Hepatocyte (in vitro differentiated cells): ENCODE results near the gene CFAP410. TPM values are rescaled to one million over a fixed set of nuclear protein-coding genes. Genes with fewer than 3 reads are reported as not detected.

ENCODE experiments used
- DNase-seq: peaks from one replicate; pipeline ENCODE4 v3.0.0-alpha.2; 2016; ENCODE audit warnings: low spot score
- H2AFZ ChIP-seq: fragments of 200-600 bp; sonication (generic); 2 replicates; pipeline ENCODE4 v1.6.0; 2016; ENCODE audit warnings: antibody characterized with exemption, mild to moderate bottlenecking
- H3K27ac ChIP-seq: fragments of 200-600 bp; sonication (generic); 2 replicates; pipeline ENCODE4 v1.5.1; 2016; ENCODE audit warnings: mild to moderate bottlenecking
- H3K27me3 ChIP-seq: fragments of 200-600 bp; sonication (generic); 2 replicates; pipeline ENCODE4 v1.6.1; 2016
- H3K36me3 ChIP-seq: fragments of 200-600 bp; sonication (generic); replicated peaks from 2 replicates; pipeline ENCODE4 v1.5.1; 2016; ENCODE audit warnings: low read depth; ENCODE audit not compliant: insufficient read depth
- H3K4me1 ChIP-seq: fragments of 200-600 bp; sonication (generic); 2 replicates; pipeline ENCODE4 v1.5.1; 2016; ENCODE audit warnings: mild to moderate bottlenecking, moderate library complexity; ENCODE audit not compliant: insufficient read depth
- H3K4me2 ChIP-seq: fragments of 200-600 bp; sonication (generic); 2 replicates; pipeline ENCODE4 v1.6.0; 2016
- H3K4me3 ChIP-seq: fragments of 200-600 bp; sonication (generic); 2 replicates; pipeline ENCODE4 v1.5.1; 2016; ENCODE audit warnings: mild to moderate bottlenecking
- H3K79me2 ChIP-seq: fragments of 200-600 bp; sonication (generic); 2 replicates; pipeline ENCODE4 v1.6.0; 2017; ENCODE audit warnings: mild to moderate bottlenecking
- H3K9me2 ChIP-seq: fragments of 200-600 bp; sonication (generic); replicated peaks from 2 replicates; pipeline ENCODE4 v1.6.0; 2017; ENCODE audit warnings: mild to moderate bottlenecking; ENCODE audit not compliant: insufficient read depth
- H3K9me3 ChIP-seq: fragments of 200-600 bp; sonication (generic); 2 replicates; pipeline ENCODE4 v1.5.1; 2016; ENCODE audit warnings: low read depth, mild to moderate bottlenecking
- H4K20me1 ChIP-seq: fragments of 200-600 bp; sonication (generic); 2 replicates; pipeline ENCODE4 v1.6.0; 2016; ENCODE audit warnings: mild to moderate bottlenecking; ENCODE audit not compliant: insufficient read depth, poor library complexity, severe bottlenecking
- CTCF ChIP-seq: fragments of 200-600 bp; sonication (generic); IDR thresholded peaks from 2 replicates; pipeline ENCODE4 v1.5.1; 2016; ENCODE audit warnings: antibody characterized with exemption, mild to moderate bottlenecking; ENCODE audit not compliant: poor library complexity
- EZH2 ChIP-seq: fragments of 200-600 bp; sonication (generic); IDR thresholded peaks from 2 replicates; pipeline ENCODE4 v1.6.1; 2016; ENCODE audit warnings: antibody characterized with exemption, mild to moderate bottlenecking, borderline replicate concordance
- EZH2phosphoT487 ChIP-seq: fragments of 200-600 bp; sonication (generic); IDR thresholded peaks from one replicate; pipeline ENCODE4 v1.6.1; 2018; ENCODE audit warnings: antibody characterized with exemption, mild to moderate bottlenecking, low read depth, moderate library complexity; ENCODE audit not compliant: unreplicated experiment, severe bottlenecking
- WGBS: methylation state at CpG from one replicate; pipeline ENCODE4 v1.1.6; 2016; ENCODE audit warnings: low lambda C conversion rate; ENCODE audit errors: missing lambda C conversion rate; 5-methylcytosine and 5-hydroxymethylcytosine counted together
- polyA plus RNA-seq: library from polyadenylated mRNA; unstranded; fragments of >200 nt; fragmentation: Nextera tagmentation; extraction: Ambion mirVana; gene quantifications from 2 replicates; pipeline ENCODE4 v1.2.1, GENCODE V29; 2016
- total RNA-seq: library from RNA; depleted of rRNA; stranded (reverse); fragments of >200 nt; gene quantifications from 2 replicates; pipeline ENCODE4 v1.2.3, GENCODE V29; 2014

The CFAP410 gene
- total and polyA plus RNA-seq, 2 experiments from 2014 or later, result 17.1 to 33.6 TPM

DNA sequence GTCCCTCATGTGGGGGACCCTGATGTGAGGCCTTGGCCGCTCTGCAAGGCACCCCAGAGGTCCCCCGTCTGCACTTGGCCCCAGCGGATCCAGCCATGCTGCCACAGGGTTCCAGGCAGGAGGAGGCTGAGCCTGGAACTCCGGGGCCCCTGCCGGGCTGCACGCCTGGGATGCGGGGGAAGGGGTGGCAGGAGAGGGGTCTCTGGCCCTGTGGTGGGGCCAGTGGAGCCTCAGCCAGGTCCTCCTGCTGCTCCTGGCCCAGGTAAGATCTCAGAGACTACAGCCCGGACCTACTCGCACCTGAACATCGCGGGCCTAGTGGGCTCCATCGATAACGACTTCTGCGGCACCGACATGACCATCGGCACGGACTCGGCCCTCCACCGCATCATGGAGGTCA is 26.5 kb downstream of the CFAP410 start:
- H3K79me2 ChIP-seq, result no peaks in the 10 kb centered on the region
- no peaks in the 10 kb centered on the region for H4K20me1 ChIP-seq
- 96% methylated on average over 18 of the region's 19 CpGs for WGBS
- no peak overlapping the region for H3K27ac ChIP-seq
- H2AFZ ChIP-seq, result no peak overlapping the region
- H3K4me2 ChIP-seq, result no peak overlapping the region
- H3K9me3 ChIP-seq, result no peaks in the 10 kb centered on the region
- no peaks in the 10 kb centered on the region for H3K36me3 ChIP-seq
- no peak for TF ChIP-seq EZH2
- TF ChIP-seq EZH2phosphoT487, result no peak
- TF ChIP-seq CTCF, result no peak
- no peaks in the 10 kb centered on the region for H3K9me2 ChIP-seq
- no peak overlapping the region for H3K4me3 ChIP-seq
- DNase-seq, result no peak
- H3K27me3 ChIP-seq, result no peaks in the 10 kb centered on the region
- H3K4me1 ChIP-seq, result no peaks in the 10 kb centered on the region

- H3K79me2 ChIP-seq, result no peaks in the 10 kb centered on the region
- no peak for TF ChIP-seq EZH2
- no peaks in the 10 kb centered on the region for H3K36me3 ChIP-seq
- H4K20me1 ChIP-seq, result no peaks in the 10 kb centered on the region
- no peak for DNase-seq
- no peaks in the 10 kb centered on the region for H3K27me3 ChIP-seq
- H3K4me2 ChIP-seq, result no peak overlapping the region
- H3K4me1 ChIP-seq, result no peaks in the 10 kb centered on the region
- no peak overlapping the region for H3K27ac ChIP-seq
- 97% methylated on average over 22 of the region's 22 CpGs for WGBS
- H3K9me3 ChIP-seq, result no peaks in the 10 kb centered on the region
- no peak overlapping the region for H2AFZ ChIP-seq
- H3K4me3 ChIP-seq, result no peak overlapping the region
- no peaks in the 10 kb centered on the region for H3K9me2 ChIP-seq
These were observed 27.1 kb downstream of the CFAP410 start for GRCh38 chr21:44312089-44312488.

- peaks cover 10% of the 10 kb centered on the region for H3K79me2 ChIP-seq
- TF ChIP-seq CTCF, result no peak
- TF ChIP-seq EZH2phosphoT487, result no peak
- H4K20me1 ChIP-seq, result peaks cover 8% of the 10 kb centered on the region
- no peaks in the 10 kb centered on the region for H3K4me1 ChIP-seq
- no peak overlapping the region for H3K4me2 ChIP-seq
- no peaks in the 10 kb centered on the region for H3K36me3 ChIP-seq
- no peak overlapping the region for H2AFZ ChIP-seq
- H3K27me3 ChIP-seq, result no peaks in the 10 kb centered on the region
- H3K9me2 ChIP-seq, result no peaks in the 10 kb centered on the region
- WGBS, result 95% methylated on average over 27 of the region's 28 CpGs
- DNase-seq, result no peak
- no peaks in the 10 kb centered on the region for H3K9me3 ChIP-seq
- H3K27ac ChIP-seq, result no peak overlapping the region
- H3K4me3 ChIP-seq, result no peak overlapping the region
These were observed 28.3 kb downstream of the CFAP410 start for GRCh38 chr21:44310628-44311507.

DNA sequence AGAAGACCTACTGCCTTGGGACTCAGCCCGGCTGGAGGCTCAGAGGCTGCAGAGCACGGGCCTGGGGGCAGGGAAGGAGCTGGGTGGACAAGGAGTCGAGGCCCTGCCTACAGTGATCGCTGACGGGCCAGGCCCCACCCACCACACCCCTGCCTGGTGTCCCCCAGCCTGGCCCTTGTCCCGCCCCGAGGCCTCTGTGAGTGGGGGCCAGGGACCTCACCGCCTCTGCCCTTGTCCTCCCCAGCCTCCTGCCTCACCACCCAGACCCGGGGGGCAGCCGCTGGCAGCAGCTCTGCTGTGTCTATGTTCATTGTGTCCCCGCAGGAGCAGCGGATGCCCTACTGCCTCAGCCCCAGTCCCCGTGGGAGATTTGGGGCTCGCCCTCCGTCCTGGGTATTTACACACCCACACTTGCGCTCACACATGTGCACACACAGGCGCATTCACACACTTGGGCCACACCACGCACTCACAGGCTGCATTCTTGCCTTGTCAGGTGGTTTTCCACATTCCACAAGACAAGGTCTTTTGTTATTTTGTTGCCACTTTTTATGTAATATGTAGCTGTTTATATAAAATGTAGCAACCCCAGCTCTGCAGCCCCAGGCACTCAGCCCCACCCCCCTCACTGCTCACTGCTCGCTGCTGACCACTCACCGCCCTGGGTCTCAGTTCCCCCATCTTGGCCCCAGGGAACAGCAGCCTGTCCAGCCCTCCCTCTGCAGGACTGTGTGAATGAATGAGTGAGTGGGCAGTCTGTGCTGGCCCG is 32.1 kb downstream of the CFAP410 start:
- Histone ChIP-seq H3K4me1 (peaks cover 25% of the 10 kb centered on the region), H3K36me3 (no peaks in the 10 kb centered on the region)

More for the DNA sequence above, 32.1 kb downstream of the CFAP410 start:
- H3K79me2 ChIP-seq, result peaks cover 30% of the 10 kb centered on the region
- H4K20me1 ChIP-seq, result peaks cover 18% of the 10 kb centered on the region
- TF ChIP-seq CTCF (no peak), EZH2 (no peak), EZH2phosphoT487 (no peak)
- H3K4me3 ChIP-seq, result no peak overlapping the region
- no peak overlapping the region for H3K27ac ChIP-seq
- H3K4me2 ChIP-seq, result no peak overlapping the region
- H3K27me3 ChIP-seq, result no peaks in the 10 kb centered on the region
- no peak overlapping the region for H2AFZ ChIP-seq
- no peak for DNase-seq
- WGBS, result 87% methylated on average over 16 of the region's 21 CpGs
- H3K9me2 ChIP-seq, result no peaks in the 10 kb centered on the region
- H3K9me3 ChIP-seq, result no peaks in the 10 kb centered on the region
